ENCODE data around the gene ADSL.
"Not testable (repeated sequence)": the region's sequence is repeated elsewhere in the genome, so short reads cannot be mapped to it uniquely, and the experiment has no call there.

Gene ADSL

DNA sequence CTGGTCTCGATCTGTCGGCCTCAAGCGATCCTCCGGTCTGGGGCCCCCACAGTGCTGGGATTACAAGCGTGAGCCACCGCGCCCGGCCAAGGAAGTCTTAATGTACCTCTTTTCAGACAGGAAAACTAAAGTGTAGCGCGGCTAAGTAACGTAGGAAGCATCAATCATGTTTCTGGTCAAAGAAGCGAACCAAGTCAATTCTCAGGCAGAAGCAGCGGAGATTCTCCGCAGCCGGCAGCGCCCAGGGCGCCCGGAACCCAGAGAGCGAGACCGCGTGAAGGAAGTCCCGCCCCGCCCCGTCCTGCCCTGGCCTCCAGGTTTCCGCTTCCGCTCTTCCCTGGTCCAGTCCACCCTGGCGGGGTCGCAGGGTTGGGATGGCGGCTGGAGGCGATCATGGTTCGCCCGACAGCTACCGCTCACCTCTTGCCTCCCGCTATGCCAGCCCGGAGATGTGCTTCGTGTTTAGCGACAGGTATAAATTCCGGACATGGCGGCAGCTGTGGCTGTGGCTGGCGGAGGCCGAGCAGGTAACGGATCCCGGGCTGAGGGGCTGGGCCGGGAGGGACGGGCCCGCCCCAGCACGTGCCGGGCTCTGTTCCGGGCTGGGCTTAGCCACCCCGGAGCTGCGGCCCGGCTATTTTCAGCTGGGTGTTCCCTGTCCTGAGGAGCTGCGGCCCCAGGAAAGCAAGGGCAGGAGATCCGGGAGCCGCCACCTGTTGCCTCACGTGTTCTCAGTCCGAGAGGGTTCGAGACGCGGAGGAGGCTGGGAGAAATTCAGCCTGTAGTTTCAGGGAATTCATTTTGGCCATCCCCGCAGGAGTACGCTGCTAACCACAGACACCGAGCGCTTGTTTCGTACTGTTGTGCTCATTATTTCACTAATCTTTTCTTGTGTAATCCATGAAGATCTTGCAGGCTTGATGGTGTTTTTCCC, at the start of gene ADSL:
Gene ADSL (plus strand): TSS at position 316 of the 934 bp plus-strand sequence. CDS start 59 bp downstream, at position 375.
- peak; percentile 54 for DNase-seq

GRCh38 chr22:40300316-40300715, 46.0 kb upstream of the ADSL start:
- DNase-seq = no peak

GRCh38 chr22:40300884-40301672, 45.2 kb upstream of the ADSL start:
- DNase-seq = no peak

GRCh38 chr22:40302149-40302548, 44.2 kb upstream of the ADSL start:
- no peak for DNase-seq

DNA sequence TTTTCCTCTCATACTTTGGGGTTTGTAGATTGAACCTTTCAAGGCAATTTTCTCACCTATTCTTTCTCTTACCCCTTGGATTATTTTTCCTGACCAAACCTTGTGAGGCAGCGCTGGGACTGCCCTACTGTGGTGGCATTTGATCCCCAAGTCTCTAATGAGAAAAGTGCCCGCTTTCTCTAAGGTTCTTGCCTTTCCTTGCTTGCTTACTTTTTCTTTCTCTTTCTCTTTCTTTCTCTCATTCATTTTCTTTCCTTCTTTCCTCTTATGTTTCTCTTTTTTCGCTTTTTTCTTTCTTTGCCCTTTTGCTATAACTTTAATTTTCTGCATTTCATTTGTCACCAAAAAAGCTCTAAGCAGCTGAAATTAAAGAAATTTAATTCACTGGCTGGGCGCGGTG, 40.7 kb upstream of the ADSL start:
- no peak for DNase-seq

GRCh38 chr22:40308999-40309573, 37.2 kb upstream of the ADSL start:
- DNase-seq = no peak

DNA sequence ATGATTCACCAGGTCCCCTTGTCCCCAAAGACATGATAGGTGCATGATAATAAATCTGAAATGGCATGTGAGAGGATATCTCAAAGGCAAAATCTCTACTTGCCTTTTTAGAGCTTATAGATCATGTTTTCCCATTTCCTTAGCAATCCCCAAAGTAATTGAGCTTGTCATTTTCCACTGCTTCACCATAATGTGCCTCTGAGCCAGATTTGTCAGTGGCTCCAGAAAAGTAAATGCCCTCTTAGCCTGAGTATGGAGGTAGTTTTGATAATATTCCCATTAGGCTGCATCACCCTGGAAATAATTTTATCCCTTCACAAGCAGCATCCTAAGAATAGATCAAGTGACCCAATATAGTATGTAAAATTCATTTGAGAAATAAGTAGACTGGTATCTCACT, 36.7 kb upstream of the ADSL start:
- DNase-seq = no peak

- no peak for DNase-seq
These were observed 36.1 kb upstream of the ADSL start for GRCh38 chr22:40310081-40310767.

GRCh38 chr22:40310768-40311120, 35.6 kb upstream of the ADSL start:
- no peak for DNase-seq

DNA sequence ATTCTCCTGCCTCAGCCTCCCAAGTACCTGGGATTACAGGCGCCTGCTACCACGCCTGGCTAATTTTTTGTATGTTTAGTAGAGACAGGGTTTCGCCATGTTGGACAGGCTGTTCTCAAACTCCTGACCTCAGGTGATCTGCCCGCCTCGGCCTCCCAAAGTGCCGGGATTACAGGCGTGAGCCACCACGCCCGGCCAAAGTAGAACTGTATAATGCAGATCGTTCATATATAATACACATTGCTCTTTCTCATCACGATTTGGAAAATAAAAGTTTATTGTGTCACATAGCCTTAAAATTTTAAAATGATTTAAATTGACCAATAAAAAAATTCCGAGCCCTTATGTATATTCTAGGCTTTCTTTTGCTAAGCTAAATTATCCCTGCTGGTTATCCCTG, 34.7 kb upstream of the ADSL start:
- not testable (repeated sequence) for DNase-seq

- DNase-seq = no peak
These were observed 34.2 kb upstream of the ADSL start for GRCh38 chr22:40312050-40312449.

GRCh38 chr22:40313007-40313406, 33.3 kb upstream of the ADSL start:
- no peak for DNase-seq

- no peak for DNase-seq
These were observed 32.3 kb upstream of the ADSL start for GRCh38 chr22:40314041-40314440.

GRCh38 chr22:40320687-40321086, 25.6 kb upstream of the ADSL start:
- no peak for DNase-seq

DNA sequence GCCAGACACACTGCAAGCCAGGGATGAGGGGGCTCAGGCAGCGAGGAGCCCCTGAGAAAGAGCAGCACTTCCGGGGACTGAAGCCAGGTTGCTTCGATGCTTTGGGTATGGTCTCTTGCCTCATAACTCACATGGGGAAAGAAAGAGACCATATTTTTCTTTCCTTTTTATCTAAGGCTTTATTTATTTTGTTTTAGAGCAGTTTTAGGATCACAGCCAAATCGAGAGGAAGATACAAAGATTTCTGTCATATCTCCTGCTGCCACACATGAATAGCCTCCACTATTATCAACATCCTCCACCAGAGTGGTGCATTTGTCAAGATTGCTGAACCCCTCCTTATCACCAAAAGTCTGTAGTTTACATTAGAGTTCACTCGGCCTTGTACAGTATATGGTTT, 24.3 kb upstream of the ADSL start:
- no peak for DNase-seq

DNA sequence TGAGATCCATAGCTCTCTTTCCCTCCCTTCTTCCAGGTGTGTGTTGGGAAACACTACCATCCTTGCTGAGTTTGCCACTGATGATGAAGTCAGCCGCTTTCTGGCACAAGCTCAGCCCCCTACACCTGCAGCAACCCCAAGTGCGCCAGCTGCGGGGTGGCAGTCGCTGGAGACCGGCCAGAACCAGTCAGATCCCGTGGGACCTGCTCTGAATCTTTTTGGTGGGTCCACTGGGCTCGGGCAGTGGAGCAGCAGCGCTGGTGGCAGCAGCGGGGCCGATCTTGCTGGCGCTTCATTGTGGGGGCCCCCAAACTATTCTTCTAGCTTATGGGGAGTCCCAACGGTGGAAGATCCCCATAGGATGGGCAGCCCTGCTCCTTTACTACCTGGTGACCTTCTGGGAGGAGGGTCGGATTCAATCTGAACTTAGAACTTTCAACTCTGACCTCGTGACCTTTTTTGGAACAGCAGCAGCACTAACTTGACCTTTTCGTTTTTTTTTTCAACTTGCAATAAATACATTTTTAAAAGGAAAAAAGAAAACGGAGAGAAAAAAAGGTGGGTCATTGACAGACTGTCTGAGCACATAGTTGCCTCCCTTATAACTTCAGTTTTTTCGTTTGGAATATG, 23.4 kb upstream of the ADSL start:
- DNase-seq = no peak

DNA sequence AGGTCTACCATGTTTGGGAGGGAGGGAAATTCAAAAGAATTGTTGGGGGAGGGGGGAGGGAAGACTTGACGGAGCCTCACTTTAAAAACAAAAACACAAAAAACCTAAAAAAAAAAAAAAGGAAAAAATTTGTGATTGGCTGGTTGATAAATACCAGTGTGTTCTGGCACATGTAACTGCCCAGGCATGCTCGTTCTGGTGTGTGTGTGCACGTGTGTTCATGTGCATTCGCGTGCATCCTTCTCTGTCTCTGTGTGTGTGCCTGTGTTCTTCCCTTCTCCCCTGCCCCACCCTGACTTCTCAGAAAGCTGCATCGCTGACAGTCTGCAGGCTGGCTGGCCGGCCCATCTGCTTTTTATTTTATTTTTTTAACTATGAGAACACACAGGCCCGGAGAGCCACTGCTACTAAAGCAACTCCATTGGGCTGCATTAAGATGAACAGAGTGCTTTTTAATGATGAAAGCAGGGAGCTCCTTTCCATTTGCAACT, 22.6 kb upstream of the ADSL start:
- no peak for DNase-seq

DNA sequence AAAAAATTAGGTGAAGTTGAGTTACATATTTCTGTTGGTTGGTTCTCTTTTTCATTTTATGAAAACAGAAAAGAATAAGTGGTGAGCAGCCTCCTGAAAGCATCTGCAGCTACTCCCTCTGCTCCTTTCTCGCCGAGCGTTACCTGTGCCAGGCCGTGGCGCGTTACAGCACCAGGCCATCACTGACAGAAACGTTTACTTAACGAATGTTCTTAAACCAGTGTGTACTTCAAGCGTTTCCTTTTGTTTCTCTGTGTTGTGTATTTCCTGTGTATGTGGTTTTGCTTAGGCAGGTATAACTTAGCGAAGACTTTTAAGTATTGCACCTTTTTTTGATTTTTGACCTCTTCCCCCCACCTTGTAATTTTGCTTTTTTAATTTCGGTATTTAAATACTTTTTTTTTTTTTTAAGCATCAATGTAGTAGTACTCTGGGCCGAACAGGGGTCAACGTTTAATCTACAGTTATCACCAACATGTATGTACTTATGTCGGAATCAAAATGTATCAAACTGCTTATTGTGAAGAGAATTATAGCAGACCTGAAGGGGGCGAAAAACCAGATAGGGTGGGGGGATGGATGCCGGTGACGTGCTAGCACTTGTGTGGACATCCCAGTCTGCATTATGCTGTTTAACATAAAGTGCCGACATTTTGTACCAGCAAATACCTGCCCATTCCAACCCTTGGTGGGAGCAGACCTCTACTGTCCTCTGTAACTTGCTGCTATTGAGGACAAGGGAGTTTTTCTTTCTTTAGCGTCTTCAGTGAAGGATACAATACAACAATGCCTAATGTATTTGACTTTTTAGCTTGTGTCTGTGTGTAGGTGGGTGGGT, 21.6 kb upstream of the ADSL start:
- no peak for DNase-seq

GRCh38 chr22:40325315-40325714, 21.0 kb upstream of the ADSL start:
- DNase-seq = no peak

DNA sequence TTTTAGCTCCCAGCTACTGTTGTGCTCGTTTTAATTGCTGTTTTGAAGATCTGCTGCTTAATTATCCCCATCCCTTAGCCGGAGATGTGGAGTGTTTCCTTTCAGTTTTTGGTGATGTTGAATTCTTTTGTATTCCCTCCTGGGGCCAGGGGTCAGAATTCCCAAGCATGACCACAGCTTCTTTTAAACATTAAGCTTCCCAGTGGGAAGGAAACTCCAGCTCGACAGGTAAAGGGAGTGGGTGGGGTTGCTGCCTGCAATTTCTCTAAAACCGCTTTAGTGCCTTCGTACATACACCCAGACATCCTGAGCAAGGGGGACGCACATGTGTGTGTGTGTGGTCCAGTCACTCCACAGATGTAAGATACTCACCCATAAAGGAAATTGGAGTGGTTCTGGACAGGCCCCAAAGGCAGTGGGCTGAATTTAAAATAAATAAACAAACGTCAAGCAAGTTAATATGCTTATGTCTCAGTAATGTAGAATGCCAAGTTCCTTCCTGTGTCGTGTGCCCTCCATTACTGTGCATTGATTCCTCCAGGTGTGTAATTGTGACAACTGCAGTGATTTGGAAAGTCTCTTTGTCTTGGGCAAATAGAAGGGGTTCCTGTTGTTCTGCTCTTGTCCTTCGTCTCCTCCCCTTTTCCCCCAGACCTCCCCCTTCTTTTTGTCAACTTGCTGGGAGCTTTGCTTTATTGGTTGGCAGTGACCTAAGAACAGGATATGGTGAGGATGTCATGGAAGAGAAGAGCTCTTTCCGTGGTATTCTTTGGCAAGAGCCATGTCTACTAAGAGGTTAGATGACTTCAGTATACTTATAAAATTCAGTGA, 19.2 kb upstream of the ADSL start:
- peak; percentile 7 for DNase-seq

Data from NCI-H510A treated with DMSO at 0.1 percent for 48 hours (cell line).